Hematopoietic multipotent progenitor cell treated with erythropoietin and hydrocortisone succinate and interleukin-3 and kit ligand, for 4 days (in vitro differentiated cells): ENCODE measurements around the gene NEB.

ENCODE experiments used
- DNase-seq: peaks from one replicate; pipeline ENCODE4 v3.0.0-alpha.2; 2015

NEB gene

DNA sequence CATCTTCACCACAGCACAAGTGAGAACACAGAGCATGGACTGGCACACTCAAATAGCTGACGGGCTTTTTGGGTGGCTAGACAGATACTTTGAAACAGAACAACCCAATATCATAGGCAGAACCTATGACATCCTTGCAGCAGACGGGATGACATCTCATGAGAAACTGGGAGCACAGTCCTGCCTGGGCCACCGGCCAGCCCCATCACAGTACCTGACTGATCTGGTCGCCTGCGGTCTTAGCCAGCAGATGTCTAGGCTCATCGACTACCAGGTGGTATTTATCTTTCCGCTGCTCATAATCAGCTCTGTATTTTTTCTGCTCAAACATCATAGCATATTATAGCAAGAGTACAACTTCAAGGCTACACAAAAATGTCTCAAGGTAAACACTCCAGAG is 200.3 kb downstream of the NEB start:
- DNase-seq = no peak

DNA sequence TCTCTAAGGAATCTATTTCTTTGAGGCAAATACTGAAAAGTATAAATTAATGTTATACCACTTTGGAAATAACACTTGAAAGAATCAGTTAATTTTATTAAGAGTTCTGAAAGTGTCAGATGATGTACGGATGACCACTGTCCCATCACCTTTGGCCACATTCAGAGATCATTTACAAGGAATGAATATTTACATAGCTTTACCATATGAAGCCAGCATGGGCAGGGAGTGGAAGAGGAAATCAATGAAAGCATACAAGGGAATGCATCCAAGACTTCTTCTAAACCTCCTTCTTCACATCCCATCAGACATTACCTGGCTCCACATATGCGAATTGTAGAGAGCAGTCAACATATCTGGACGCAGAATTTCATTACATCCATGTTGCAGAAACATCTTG is 201.1 kb downstream of the NEB start:
- no peak for DNase-seq

DNA sequence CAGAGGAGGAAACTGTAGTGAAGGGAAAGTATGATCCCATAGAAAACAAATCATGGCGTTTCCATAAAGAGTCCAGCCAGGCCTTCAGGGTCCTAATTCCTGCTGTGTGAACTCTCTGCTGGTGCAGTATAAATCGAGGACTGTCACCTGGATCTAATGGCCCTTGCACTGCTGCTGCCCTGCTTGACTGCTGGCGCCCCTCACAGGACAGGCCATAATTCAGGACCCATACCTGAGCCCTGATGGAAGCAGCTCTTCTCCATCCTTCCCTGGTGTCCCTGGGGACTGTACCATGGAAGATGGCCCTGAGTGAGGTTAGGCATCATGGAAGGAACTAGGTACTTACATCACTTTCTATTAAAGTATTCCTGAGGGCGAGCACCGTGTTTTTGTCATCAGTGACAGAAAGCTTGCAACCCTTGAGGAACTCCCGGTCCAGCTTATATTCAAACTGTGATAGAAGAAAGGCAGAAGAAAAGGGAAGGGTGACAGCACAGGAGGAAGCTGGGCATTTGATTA is 207.6 kb downstream of the NEB start:
- no peak for DNase-seq

DNA sequence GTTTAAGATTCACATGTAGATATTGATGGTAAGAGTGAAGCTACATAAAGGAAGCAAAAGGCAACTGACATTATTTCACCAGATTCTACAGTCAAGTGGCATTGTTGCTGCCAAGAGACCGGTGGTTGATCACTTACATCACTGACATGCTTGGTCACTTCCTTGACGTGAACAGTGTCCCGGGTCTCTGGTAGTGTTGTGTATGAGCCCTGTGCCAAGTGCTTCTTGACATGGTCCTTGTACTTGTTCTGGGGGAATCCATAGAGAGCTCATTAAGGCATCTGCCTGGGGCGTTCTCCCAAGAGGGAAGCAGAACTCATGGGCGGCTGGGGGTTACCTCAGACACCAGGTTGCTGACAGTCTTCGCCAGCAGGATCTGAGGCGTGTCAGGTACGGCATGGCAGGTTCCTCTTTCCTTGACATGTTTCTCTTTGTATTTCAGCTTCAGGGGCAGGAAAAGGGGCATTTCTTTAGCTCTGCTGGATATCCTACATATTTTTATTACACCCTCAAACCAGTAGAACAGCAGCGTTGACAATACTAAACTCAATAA is 208.4 kb downstream of the NEB start:
- peak; percentile 51 for DNase-seq

DNA sequence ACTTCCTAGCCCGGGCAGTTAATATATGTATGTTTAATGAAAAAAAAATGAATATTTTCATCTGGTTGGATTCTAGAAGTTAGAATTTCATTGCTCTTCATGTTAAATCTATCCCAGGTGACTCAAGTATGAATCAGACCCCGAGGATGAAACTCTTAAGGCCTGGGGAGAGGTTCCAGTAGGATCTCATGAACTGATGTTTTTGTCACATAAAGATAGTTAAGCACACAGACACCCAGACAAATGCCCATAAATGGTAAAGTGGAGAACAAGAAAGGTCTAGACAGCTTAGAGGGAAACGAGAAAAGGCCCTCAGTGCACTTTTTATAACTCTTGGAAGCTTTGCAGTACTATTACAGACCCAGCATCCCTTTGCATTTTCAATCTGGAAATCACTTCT is 210.4 kb downstream of the NEB start:
- DNase-seq = no peak

DNA sequence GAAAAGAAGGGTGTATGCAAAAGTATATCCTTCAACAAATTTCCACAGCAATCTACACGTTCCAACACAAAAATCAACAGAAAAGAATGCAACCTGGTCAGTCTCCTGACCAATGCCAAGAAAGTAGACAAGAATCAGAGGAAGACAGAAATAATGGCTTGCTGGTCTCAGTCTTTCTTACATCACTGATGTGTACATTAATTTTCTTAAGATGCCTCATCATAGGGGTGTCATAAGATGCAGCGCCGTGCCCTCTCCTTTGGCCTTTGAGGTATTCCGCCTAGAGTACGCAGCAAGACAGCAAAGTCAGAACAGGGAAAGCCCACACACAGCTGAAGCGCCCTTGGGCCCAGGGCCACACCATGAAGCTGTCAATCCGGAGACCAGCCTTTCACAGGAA is 211.7 kb downstream of the NEB start:
- no peak for DNase-seq

DNA sequence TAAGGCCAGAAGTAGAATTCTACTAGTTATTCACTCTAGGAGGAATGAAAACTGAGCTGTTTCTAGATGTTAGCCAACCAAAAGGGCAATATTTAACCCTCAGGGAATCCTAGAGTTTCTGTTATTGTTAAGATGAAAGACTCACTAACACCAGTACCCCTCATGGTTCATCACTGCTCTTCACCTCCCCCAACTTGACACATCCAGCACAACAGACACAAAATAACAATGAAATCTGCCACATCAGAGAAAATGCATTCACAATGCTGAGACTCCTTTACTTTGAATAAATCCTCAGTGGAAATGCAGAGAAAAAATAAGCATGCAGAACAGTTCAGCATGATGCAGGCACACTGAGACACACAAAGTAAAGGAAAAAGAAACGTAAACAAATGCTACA is 213.3 kb downstream of the NEB start:
- no peak for DNase-seq

DNA sequence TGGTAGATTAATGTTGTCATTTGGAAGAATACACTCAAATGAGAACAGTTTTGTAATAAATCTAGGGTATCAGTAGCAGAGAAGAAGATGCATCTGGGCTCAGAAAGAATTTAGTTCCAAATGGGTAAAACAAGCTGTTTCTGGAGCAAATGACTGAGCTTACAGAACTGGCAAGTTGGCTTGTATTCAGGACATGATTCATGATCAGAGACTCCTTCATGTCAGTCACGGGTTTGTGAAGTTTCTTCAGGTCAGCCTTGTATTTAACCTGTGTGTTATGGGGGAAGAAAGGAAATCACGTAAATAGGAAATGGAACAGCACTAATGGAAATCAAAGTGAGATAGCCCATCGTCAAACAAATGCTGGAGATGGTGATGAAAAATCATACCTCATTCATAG is 215.5 kb downstream of the NEB start:
- no peak for DNase-seq

DNA sequence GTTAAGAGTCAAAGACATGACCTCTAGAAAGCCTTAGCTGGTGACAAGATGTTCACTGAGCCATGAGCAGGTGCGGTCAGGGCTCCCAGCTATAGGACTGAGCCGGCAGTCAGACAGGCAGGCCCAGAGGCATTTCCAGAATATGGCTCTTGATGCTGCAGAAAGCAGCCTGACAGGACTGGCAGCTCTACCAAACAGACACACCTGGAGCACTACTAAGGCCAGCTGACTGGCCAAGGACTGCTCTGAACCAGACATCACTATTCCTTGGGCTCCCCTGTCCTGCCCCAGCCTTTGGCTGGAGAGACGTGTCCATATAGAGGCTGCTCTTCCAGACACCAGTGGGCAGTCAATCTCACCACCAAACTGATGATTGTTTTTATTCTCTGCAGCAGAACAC is 225.8 kb downstream of the NEB start:
- DNase-seq = no peak

DNA sequence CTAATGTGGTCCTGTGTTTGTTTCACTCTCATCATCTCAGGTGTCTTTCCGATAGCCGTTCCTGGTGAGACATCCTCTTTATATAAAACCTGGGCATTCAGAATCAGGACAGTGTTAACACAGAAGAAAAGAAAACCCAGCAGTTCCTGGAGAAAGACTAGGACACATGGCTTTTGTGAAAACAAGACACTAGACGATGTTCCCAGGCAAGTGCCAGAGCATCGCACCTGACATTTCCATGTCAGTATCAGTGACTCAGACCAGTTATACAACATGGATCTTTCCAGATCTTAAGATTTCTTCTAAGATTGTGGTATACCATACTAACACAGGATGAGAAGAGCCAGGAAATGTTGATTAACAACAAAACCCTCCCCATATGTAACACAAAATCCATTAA is 228.1 kb downstream of the NEB start:
- DNase-seq = no peak

DNA sequence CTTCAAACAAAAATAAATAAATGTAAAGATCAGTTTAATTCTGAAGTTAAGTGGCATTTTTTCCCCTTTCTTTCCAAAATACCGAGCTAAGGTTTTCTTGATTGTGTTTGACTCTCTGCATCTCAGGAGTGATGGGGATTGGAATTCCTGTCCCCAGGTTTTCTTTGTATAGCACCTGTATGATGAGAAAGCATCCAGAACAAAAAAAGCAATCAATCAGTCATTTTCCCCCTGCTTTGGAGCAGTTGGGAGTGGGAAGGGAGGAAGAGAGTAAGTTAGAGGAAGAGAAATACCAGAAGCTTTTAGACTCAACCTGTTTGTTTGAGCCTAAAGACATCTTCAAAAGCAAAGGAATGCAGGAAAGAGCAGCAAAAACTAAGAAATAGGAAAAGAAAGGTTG is 236.1 kb downstream of the NEB start:
- DNase-seq = no peak

DNA sequence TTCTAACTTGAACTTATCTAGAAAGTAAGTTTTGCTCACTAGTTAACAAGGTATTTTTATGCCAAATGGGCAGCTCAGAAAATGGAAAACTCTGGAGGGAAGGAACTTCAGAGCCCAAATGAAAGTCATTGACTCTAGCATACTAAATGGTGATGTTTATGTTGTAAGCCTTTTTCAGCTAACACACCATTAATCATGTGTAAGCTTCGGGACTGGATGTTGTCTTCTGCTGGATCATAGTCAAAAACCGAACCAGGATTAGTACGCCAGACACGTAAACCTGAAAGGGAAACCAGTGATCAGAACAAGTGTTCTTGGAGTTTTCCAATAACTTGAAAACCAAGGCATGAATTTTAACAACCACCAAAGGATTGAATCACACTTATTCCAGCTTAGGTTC is 242.8 kb downstream of the NEB start:
- no peak for DNase-seq

DNA sequence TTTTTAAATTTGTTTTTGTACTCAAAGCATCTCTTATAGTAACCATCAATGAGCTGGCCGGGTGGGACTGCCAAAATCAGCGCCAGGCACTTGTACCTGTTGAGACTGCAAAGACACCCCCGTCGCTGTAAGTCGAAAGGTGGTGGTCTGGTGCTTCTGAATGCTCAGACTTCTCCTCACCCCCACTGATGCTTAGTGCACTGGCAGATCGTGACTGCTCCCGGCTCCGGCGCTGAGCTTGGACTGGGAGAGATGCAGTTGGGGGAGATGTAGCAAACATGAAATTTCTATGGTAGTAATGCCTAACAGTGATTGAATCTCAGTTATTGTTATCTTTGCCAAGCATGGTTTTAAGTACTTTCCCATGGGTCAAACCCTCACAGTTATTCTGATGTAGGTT is 244.0 kb downstream of the NEB start:
- no peak for DNase-seq

DNA sequence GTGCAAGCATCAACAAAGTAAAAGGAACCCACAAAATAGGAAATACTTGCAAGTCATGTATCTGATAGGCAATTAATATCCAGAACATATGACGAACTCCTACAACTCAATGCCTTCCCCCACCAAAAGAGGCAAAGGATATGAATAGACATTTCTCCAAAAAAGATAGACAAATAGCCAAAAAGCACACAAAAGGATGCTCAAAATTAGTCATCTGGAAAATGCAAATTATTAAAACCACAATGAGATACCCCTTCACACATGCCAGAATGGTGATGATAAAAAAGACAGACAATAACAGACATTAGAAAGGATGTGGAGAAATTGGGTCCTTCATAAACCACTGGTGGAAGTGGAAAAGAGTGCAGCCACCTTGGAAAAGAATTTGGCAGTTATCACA is 248.2 kb downstream of the NEB start:
- DNase-seq = no peak

DNA sequence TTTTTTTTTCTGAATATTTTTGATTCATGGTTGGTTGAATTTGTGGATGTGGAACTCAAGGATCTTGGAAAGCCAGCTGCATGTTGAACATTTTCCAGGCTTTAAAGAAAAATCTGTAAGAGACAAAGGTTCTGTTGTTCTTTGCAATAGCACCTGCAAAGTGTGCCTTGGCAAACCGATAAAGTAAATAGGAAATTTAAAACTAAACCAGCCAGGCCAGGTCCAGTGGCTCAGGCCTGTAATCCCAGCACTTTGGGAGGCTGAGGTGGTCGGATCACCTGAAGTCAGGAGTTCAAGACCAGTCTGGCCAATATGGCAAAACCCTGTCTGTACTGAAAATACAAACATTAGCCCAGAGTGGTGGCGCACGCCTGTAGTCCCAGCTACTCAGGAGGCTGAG is 250.2 kb downstream of the NEB start:
- no peak for DNase-seq

DNA sequence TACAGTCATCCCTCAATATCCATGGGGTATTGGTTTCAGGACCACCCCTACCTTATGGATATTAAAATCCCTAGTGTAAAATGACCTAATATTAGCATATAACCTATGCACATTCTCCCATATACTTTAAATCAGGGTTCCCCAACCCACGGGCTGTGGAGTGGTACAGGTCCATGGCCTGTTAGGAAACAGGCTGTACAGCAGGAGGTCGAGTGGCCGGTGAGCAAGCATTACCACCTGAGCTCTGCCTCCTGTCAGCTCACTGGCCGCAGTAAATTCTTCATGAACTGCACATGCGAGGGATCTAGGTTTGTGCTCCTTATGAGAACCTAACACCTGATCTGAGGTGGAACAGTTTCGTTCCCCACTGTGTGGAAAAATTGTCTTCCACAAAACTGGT is 250.7 kb downstream of the NEB start:
- no peak for DNase-seq

DNA sequence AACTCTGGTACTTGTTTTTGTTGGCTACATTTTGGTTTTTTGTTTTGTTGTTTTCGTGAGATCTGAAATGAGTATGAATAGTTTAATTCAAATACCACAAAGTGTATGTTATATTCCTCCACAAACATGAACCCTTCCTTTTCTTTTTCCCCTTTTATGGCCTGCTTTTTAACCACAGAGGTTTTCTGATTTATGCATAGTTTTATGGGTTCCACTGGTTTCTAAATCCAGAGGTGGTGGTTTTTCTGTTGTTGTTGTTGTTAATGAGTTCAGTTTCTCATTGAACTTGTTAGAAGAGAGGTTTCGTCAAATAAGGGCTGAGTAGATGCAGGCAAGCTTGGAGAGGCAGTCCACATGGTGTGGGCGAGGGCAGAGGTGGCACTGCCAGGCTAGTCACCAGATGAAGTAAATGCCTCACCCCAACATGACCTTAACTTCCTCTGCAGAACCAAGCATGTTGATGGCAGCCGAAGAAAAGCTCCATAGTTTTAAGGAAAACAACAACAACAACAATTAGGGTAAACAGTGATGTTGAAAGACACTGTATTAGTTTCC is 252.0 kb downstream of the NEB start:
- DNase-seq = no peak

DNA sequence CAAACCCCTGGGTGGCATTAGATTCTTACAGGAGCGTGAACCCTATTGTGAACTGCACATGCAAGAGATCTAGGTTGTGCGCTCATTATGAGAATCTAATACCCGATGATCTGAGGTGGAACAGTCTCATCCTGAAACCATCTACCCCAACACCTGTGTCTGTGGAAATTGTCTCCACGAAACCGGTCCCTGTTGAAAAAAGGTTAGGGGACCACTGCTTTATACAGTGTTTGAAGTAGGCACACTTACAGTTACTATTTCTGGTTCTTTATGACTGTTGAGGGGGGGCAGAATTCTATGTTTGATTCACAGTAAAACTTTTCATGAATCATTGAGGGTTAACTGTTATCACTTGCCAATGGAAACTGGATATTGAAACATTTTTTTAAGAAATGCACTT is 252.5 kb downstream of the NEB start:
- DNase-seq = no peak

DNA sequence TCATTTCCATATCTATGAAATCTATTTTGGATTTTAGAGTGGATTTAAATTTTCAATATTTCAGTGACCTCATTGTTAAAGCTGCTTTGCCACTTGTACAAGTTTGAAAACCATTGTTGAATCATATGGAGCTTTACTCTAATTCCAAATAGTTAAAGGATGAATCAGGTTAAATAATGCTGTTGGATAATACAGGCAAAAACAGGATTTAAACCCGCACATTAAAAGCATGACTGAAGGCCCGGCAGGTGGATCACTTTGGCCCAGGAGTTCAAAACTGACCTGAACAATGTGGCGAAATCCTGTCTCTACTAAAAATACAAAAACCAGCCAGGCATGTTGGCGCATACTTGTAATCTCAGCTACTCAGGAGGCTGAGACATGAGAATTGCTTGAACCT is 256.3 kb downstream of the NEB start:
- DNase-seq = no peak

DNA sequence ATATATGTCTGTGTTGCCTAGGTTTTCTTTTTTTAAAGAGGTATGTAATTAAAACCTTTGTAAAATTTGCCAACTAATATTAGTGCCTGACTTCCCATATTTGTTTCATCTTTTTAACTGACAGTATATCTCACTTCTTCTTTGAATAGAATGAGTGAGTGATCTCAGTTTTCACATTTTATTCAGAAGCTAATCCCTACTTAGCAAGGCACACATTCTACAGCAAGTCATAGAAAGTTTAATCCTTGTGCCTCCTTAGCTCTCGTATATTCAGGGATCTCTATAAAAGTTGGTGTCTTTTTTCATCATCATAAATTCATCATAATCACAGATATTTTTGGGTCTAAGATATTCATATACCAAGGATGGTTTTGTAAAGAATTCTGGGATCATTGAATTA is 258.0 kb downstream of the NEB start:
- DNase-seq = no peak

DNA sequence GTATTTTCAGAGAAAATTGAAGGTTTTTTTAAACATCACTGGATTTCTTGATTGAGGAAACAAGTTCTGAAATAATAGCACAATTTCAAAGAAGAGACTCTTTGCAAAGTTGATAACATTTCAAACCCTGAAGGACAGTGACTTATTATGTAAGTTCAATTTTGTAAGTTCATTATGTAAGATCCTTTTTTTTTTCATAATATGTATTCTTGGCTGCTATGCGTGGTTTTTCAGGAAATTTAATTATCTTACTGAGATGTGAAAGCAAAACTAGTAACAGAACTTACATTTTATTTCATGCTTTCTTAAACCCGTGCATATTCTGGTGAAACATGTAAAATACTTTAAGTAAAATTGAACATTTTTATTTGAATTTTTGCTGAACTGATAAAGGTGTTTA is 259.2 kb downstream of the NEB start:
- DNase-seq = peak; percentile 27

DNA sequence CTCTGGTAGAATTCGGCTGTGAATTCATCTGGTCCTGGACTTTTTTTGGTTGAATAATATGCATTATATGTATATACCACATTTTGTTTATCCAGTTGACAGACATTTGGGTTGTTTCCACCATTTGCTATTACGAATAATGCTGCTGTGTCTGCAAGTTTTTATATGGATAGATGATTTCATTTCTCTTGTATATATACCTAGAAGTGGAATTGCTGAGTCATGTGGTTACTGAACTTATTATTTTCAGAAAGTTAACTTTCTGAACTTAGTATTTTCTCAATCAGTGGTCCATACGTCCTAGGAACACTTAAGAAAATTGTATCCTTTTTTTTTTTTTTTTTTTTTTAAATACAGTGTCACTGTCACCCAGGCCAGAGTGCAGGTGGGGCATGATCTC is 261.3 kb downstream of the NEB start:
- DNase-seq = no peak

DNA sequence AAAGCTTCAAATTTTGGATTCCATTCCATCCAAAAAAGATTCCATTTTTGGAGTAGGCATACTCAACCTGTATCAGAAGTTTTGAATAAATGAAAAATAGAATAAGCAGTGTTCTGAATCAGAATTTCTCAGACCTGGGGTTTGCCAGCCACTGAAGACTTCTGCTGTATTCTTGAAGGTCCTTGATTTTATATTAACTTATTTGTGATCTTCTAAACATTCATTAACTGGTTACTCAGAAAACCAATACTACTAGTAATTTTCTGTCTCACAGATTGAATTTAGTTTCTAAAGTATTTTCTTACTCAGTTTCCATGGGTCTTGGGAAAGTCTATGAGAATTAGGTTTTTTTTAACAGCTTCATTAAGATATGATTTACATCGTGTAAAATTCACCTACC is 263.7 kb downstream of the NEB start:
- DNase-seq = no peak

DNA sequence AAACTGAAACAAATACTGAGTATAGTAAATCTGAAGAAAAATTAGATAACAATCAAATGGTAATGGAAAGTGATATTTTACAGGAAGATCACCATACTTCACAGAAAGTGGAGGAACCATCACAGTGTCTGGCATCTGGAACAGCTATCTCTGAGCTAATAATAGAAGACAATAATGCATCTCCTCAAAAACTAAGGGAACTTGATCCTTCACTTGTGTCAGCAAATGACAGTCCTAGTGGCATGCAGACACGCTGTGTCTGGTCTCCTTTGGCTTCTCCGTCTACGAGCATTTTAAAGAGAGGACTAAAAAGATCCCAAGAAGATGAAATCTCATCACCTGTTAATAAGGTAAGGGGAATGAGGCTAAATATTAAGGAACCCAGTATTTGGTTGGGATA is 268.5 kb downstream of the NEB start:
- no peak for DNase-seq

DNA sequence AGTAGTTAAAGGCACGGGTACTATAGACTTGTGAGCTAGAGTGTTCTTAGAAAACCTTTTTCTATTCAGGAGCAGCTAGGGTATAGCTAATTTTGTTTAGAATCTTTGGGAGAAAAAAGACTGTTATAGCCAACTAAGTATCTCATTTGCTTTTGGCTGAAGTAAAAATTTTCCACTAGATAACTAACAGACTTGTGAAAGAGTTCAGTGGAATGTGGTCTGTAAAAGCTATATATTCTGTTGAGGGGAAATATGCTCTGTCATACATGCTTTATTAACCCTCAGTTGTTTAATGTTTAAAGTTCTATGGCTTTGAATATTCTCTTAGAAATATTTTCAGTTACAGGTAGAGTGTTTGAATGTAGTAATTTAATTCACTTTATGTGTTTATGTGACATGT is 274.9 kb downstream of the NEB start:
- DNase-seq = no peak

DNA sequence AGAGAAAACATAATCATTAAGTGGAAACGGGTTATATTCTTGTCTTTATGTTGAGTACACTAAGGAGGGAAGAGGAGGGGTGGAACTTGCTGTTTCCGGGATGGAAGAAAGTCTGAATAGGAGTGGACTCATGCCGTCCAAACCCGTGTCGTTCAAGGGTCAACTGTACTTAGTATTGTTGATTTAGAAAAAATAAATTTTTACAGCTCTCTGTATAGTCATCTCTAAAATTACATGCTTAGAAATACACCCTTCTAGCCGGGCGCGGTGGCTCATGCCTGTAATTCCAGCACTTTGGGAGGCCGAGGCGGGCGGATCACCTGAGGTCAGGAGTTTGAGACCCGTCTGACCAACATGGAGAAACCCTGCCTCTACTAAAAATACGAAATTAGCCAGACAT is 295.1 kb downstream of the NEB start:
- no peak for DNase-seq
